ENCODE data around the gene RPLP2.

The RPLP2 gene

DNA sequence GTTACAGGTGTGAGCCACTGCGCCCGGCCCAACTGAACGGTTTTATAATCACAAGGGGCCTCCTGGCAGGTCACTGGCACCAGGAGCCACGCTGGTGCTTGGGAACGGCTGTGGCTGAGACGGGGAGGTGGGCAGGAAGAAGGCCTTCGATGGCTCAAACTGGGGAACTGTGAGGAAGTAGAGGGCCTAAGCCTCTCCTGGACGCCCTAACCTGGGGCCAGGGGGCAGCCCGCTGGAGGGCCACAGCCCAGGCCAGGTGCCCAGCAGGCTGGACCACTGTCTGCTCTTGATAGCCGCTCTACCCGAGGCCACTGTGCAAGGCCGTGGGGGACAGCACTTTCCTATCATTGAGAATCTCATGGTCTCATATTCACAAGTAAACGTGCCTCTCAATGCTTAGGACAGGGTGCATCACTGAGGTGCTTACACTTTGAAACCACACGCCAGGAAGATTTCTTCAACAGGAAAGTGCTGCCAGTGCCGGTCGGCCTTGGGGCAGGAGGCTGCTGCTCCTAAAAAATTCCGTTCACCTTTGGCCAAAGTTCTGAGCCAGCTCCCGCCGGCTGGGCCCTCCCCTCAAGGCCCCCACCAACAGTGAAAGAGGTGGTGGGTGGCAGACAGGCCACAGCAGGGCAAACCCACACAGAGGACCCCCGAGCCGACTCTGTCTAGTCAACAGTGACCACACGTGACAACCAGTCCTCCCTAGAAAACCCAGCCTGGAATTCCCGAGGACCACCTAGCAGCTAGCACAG lies 39.7 kb upstream of the RPLP2 start:
- peaks cover 9 to 73% (median 40%) of the 10 kb centered on the region in 4 experiments for H3K36me3 ChIP-seq (ENCODE audit: control insufficient read depth in 4 of 4, insufficient read depth in 4 of 4, low read length in 3 of 4)
- H3K27ac ChIP-seq (ENCODE audit: insufficient read depth in 1 of 2, low read depth in 1 of 2, low read length in 2 of 2, poor library complexity in 1 of 2, severe bottlenecking in 2 of 2) = no peak overlapping the region
- peaks cover 0 to 1% (median 0%) of the 10 kb centered on the region in 4 experiments for H3K4me1 ChIP-seq (ENCODE audit: control extremely low read depth in 1 of 4, control insufficient read depth in 4 of 4, insufficient read depth in 4 of 4, low read length in 3 of 4)
- H3K9me3 ChIP-seq (ENCODE audit: control extremely low read depth in 1 of 5, control insufficient read depth in 4 of 5, insufficient read depth in 2 of 5, low read depth in 1 of 5, low read length in 4 of 5) = no peaks in the 10 kb centered on the region
- ChIA-PET POLR2A (no interaction called here), CTCF (interaction anchor here (0.7 to 1.5 kb wide), 3 partner anchors 11 to 36 kb away, joined by 3 read pairs; no protein-coding TSS in a partner anchor)
- H3K4me3 ChIP-seq (ENCODE audit: control insufficient read depth in 1 of 7, extremely low read depth in 1 of 7, insufficient read depth in 4 of 7, low read depth in 2 of 7, low read length in 6 of 7) = no peak overlapping the region
- H3K27me3 ChIP-seq (replicated peaks in 2 of 5; ENCODE audit: control insufficient read depth in 4 of 5, insufficient read depth in 5 of 5, low read length in 4 of 5) = no peaks in the 10 kb centered on the region
- WGBS (ENCODE audit: insufficient coverage) = 94% methylated on average over 23 of the region's 23 CpGs
- DNase-seq = no peak

DNA sequence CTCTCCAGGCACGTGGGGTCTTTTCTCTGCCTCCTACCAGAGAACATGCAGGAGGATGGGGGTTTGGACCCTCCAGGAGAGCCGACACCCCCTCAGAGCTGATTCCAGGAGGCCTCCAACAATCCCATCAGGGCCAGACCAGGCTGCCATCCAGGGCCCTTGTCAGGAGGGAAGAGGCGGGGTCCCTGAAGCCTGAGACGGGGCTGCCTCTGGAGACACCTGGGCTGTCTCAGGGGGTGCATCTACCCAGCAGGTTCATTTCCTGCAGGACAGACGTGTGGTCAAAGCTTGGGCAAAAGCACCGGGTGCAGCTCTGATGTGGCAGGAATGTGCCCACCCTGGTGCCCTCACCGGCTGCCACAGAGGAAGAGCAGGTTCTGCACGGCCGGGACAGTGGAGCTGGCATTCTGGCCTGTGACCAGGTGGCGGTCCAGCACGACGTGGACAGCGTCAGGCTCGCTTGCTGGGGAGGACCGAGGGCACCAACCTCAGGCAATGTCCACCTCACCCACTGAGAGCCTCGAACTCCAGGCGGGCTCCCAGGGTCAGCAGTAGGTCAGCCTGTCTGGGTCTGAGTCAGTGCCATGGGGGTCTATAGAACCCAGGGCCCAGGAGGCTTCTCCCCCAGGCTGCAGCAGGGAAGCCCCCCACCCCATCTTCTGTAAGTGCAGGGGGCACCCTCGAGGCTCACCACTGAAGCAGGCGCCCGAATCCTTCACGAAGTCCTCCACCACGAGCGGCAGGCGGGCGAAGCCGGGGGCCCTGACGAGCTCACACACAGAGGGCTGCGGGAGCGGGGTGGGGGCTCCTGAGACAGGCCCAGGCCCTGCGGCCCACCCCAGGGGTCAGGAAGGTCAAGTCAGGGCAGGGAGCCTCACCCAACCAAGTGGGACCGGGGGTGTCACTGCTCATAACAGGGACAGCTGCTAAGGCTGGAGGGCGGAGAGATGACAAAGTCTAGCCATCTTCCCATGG lies 38.8 kb upstream of the RPLP2 start:
- Histone ChIP-seq H3K4me1 (ENCODE audit: control extremely low read depth in 1 of 4, control insufficient read depth in 4 of 4, insufficient read depth in 4 of 4, low read length in 3 of 4) (peaks cover 0 to 6% (median 4%) of the 10 kb centered on the region in 4 experiments), H3K4me3 (ENCODE audit: control insufficient read depth in 1 of 7, extremely low read depth in 1 of 7, insufficient read depth in 4 of 7, low read depth in 2 of 7, low read length in 6 of 7) (no peak overlapping the region), H3K27me3 (replicated peaks in 2 of 5; ENCODE audit: control insufficient read depth in 4 of 5, insufficient read depth in 5 of 5, low read length in 4 of 5) (no peaks in the 10 kb centered on the region), H3K9me3 (ENCODE audit: control extremely low read depth in 1 of 5, control insufficient read depth in 4 of 5, insufficient read depth in 2 of 5, low read depth in 1 of 5, low read length in 4 of 5) (no peaks in the 10 kb centered on the region), H3K36me3 (ENCODE audit: control insufficient read depth in 4 of 4, insufficient read depth in 4 of 4, low read length in 3 of 4) (peaks cover 9 to 67% (median 38%) of the 10 kb centered on the region in 4 experiments), H3K27ac (ENCODE audit: insufficient read depth in 1 of 2, low read depth in 1 of 2, low read length in 2 of 2, poor library complexity in 1 of 2, severe bottlenecking in 2 of 2) (no peak overlapping the region)
- ChIA-PET CTCF (interaction anchor here (0.7 to 1.5 kb wide), 3 partner anchors 12 to 37 kb away, joined by 3 read pairs; no protein-coding TSS in a partner anchor), POLR2A (no interaction called here)
- 96% methylated on average over 28 of the region's 32 CpGs for WGBS (ENCODE audit: insufficient coverage)
- DNase-seq = no peak

DNA sequence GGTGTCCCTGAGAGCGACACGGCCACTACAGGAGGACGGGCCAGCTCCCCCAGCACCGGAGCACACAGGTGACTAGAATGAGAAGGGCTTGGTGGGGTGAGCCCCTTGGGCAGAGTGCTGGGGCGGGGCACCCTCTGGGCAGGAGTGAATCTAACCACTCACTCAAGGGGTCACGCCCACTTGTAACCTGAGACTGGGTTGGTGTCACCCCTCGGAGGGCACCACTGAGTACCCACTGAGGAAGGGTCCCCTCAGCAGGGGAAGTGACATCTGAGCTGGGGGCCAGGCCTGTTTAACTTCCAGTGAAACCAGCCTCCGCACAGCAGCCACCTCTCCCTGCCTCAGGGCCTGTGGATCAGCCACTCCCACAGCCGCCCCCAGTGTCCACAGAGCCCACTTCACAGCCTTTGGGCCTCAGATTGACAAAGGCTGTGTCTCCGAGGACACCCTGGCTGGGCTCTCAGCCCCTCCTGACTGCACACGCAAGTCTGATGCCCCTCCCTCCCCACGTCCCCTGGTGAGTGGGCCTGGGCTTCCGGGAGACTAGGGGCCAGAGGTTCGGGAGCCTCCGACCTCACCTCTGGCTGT lies 38.1 kb upstream of the RPLP2 start:
- no peak for DNase-seq
- ChIA-PET POLR2A (no interaction called here), CTCF (interaction anchor here (1.5 kb wide), 1 partner anchor 15 kb away, joined by 3 read pairs; no protein-coding TSS in a partner anchor)
- Histone ChIP-seq H3K27me3 (replicated peaks in 2 of 5; ENCODE audit: control insufficient read depth in 4 of 5, insufficient read depth in 5 of 5, low read length in 4 of 5) (no peaks in the 10 kb centered on the region), H3K9me3 (ENCODE audit: control extremely low read depth in 1 of 5, control insufficient read depth in 4 of 5, insufficient read depth in 2 of 5, low read depth in 1 of 5, low read length in 4 of 5) (no peaks in the 10 kb centered on the region), H3K36me3 (ENCODE audit: control insufficient read depth in 4 of 4, insufficient read depth in 4 of 4, low read length in 3 of 4) (peaks cover 9 to 60% (median 33%) of the 10 kb centered on the region in 4 experiments), H3K4me3 (ENCODE audit: control insufficient read depth in 1 of 7, extremely low read depth in 1 of 7, insufficient read depth in 4 of 7, low read depth in 2 of 7, low read length in 6 of 7) (no peak overlapping the region), H3K4me1 (ENCODE audit: control extremely low read depth in 1 of 4, control insufficient read depth in 4 of 4, insufficient read depth in 4 of 4, low read length in 3 of 4) (peaks cover 0 to 13% (median 11%) of the 10 kb centered on the region in 4 experiments), H3K27ac (ENCODE audit: insufficient read depth in 1 of 2, low read depth in 1 of 2, low read length in 2 of 2, poor library complexity in 1 of 2, severe bottlenecking in 2 of 2) (no peak overlapping the region)
- 95% methylated on average over 12 of the region's 15 CpGs for WGBS (ENCODE audit: insufficient coverage)

DNA sequence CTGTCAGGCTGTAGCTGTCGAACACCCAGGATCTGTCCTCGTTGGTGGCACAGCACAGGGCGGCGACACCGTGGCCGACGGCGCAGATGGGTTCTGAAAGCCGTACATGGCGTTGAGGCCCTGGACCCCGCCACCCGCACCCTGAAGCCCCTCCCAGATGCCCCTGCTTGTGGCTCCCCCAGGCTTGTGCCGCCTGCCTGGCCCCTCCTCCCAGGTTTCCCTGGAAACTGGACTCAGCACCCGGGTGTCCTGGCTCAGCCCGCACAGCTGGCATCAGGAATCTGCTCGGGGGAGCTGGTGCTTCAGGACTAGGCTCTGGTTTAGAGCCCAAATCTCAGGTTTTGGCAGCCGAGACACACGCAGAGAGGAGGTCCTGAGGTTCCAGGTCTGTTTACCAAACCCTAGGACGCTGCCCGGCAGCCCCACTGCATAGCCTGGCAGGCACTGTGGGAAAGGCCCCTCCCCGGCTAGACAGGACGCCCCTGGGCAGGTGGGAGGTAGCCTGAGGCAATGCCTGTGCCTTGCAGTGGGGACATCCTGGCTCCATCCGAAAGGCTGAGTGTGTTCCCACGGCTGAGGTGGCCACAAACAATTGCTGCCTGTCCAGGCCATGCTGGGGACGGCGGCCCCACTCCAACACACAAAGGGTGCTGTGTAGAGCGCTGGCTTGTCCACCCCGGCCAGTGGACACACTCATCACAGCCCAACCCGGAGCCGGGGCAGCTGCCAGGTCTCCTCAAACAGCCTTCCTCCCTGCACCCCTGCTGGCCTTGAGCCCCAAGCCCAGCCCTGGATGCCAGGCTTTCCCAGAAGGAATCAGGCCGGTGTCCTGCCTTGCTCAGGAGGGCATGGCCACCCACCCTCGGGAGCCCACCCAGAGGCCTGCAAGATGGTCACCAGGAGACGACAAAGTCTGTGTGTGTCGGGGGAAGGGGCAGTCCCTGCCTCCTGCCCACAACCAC lies 37.1 kb upstream of the RPLP2 start:
- DNase-seq = no peak
- H3K9me3 ChIP-seq (ENCODE audit: control extremely low read depth in 1 of 5, control insufficient read depth in 4 of 5, insufficient read depth in 2 of 5, low read depth in 1 of 5, low read length in 4 of 5) = no peaks in the 10 kb centered on the region
- H3K36me3 ChIP-seq (ENCODE audit: control insufficient read depth in 4 of 4, insufficient read depth in 4 of 4, low read length in 3 of 4) = peaks cover 9 to 51% (median 27%) of the 10 kb centered on the region in 4 experiments
- CTCF ChIA-PET = no interaction called here
- no peaks in the 10 kb centered on the region for H3K27me3 ChIP-seq (replicated peaks in 2 of 5; ENCODE audit: control insufficient read depth in 4 of 5, insufficient read depth in 5 of 5, low read length in 4 of 5)
- WGBS (ENCODE audit: insufficient coverage) = 95% methylated on average over 31 of the region's 34 CpGs
- POLR2A ChIA-PET = no interaction called here
- H3K4me1 ChIP-seq (ENCODE audit: control extremely low read depth in 1 of 4, control insufficient read depth in 4 of 4, insufficient read depth in 4 of 4, low read length in 3 of 4) = peaks cover 0 to 13% (median 12%) of the 10 kb centered on the region in 4 experiments
- H3K27ac ChIP-seq (ENCODE audit: insufficient read depth in 1 of 2, low read depth in 1 of 2, low read length in 2 of 2, poor library complexity in 1 of 2, severe bottlenecking in 2 of 2) = no peak overlapping the region
- H3K4me3 ChIP-seq (ENCODE audit: control insufficient read depth in 1 of 7, extremely low read depth in 1 of 7, insufficient read depth in 4 of 7, low read depth in 2 of 7, low read length in 6 of 7) = no peak overlapping the region

DNA sequence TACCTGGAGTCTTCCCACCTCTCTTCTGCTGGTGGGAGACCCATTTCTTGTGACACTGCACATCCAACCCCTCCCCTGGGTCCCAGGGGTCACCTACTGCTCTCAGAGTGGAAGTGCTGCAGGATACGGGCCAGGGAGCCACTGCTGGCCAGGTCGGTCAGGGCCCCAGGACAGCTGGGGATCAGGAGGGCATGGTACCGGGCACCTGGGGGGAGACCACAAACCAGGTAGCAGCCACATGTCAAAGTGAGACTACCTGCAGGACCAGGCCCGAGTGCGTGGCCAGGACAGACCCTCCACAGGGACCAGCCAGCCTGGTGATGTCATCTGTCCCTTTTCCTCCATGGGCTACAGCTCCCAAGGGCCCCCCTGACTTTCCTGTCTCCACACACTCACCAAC lies 36.3 kb upstream of the RPLP2 start:
- POLR2A ChIA-PET = no interaction called here
- Histone ChIP-seq H3K4me3 (ENCODE audit: control insufficient read depth in 1 of 7, extremely low read depth in 1 of 7, insufficient read depth in 4 of 7, low read depth in 2 of 7, low read length in 6 of 7) (no peak overlapping the region), H3K36me3 (ENCODE audit: control insufficient read depth in 4 of 4, insufficient read depth in 4 of 4, low read length in 3 of 4) (peaks cover 8 to 51% (median 27%) of the 10 kb centered on the region in 4 experiments), H3K4me1 (ENCODE audit: control extremely low read depth in 1 of 4, control insufficient read depth in 4 of 4, insufficient read depth in 4 of 4, low read length in 3 of 4) (peaks cover 0 to 20% (median 18%) of the 10 kb centered on the region in 4 experiments), H3K27ac (ENCODE audit: insufficient read depth in 1 of 2, low read depth in 1 of 2, low read length in 2 of 2, poor library complexity in 1 of 2, severe bottlenecking in 2 of 2) (no peak overlapping the region), H3K27me3 (replicated peaks in 2 of 5; ENCODE audit: control insufficient read depth in 4 of 5, insufficient read depth in 5 of 5, low read length in 4 of 5) (no peaks in the 10 kb centered on the region), H3K9me3 (ENCODE audit: control extremely low read depth in 1 of 5, control insufficient read depth in 4 of 5, insufficient read depth in 2 of 5, low read depth in 1 of 5, low read length in 4 of 5) (no peaks in the 10 kb centered on the region)
- no peak for DNase-seq
- CTCF ChIA-PET = interaction anchor here (0.9 kb wide), 1 partner anchor 20 kb away, joined by 3 read pairs; no protein-coding TSS in a partner anchor
- 96% methylated on average over 5 of the region's 5 CpGs for WGBS (ENCODE audit: insufficient coverage)

DNA sequence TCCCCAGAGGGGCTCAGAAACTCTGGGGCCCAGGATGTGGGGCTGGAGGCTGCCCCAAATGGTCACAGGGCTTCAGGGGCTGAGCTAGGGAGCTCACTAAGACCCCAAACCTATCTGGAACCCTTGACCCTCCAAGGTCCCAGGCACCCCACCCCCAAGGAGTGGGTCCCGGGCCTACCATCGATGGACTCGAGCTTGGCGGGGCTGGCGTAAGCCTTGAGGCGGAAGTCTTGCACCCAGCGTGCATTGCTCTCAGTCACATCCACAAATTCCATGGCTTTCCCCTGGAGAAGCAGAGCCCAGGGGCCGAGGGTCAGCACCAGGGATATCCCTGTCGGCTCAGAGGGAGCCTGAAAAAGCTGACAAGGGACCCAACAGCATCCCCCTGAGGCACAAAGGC lies 35.9 kb upstream of the RPLP2 start:
- Histone ChIP-seq H3K36me3 (ENCODE audit: control insufficient read depth in 4 of 4, insufficient read depth in 4 of 4, low read length in 3 of 4) (peaks cover 8 to 51% (median 27%) of the 10 kb centered on the region in 4 experiments), H3K4me3 (ENCODE audit: control insufficient read depth in 1 of 7, extremely low read depth in 1 of 7, insufficient read depth in 4 of 7, low read depth in 2 of 7, low read length in 6 of 7) (no peak overlapping the region), H3K4me1 (ENCODE audit: control extremely low read depth in 1 of 4, control insufficient read depth in 4 of 4, insufficient read depth in 4 of 4, low read length in 3 of 4) (peaks cover 0 to 23% (median 19%) of the 10 kb centered on the region in 4 experiments), H3K27ac (ENCODE audit: insufficient read depth in 1 of 2, low read depth in 1 of 2, low read length in 2 of 2, poor library complexity in 1 of 2, severe bottlenecking in 2 of 2) (no peak overlapping the region), H3K27me3 (replicated peaks in 2 of 5; ENCODE audit: control insufficient read depth in 4 of 5, insufficient read depth in 5 of 5, low read length in 4 of 5) (no peaks in the 10 kb centered on the region), H3K9me3 (ENCODE audit: control extremely low read depth in 1 of 5, control insufficient read depth in 4 of 5, insufficient read depth in 2 of 5, low read depth in 1 of 5, low read length in 4 of 5) (no peaks in the 10 kb centered on the region)
- CTCF ChIA-PET = interaction anchor here (0.9 kb wide), 1 partner anchor 20 kb away, joined by 3 read pairs; no protein-coding TSS in a partner anchor
- DNase-seq = no peak
- POLR2A ChIA-PET = no interaction called here
- 83% methylated on average over 2 of the region's 9 CpGs for WGBS (ENCODE audit: insufficient coverage)

Measured in common myeloid progenitor, CD34-positive (primary cell).